ENCODE data around the gene SEC61A2.
"Not testable (repeated sequence)": the region's sequence is repeated elsewhere in the genome, so short reads cannot be mapped to it uniquely, and the experiment has no call there.

Gene SEC61A2

DNA sequence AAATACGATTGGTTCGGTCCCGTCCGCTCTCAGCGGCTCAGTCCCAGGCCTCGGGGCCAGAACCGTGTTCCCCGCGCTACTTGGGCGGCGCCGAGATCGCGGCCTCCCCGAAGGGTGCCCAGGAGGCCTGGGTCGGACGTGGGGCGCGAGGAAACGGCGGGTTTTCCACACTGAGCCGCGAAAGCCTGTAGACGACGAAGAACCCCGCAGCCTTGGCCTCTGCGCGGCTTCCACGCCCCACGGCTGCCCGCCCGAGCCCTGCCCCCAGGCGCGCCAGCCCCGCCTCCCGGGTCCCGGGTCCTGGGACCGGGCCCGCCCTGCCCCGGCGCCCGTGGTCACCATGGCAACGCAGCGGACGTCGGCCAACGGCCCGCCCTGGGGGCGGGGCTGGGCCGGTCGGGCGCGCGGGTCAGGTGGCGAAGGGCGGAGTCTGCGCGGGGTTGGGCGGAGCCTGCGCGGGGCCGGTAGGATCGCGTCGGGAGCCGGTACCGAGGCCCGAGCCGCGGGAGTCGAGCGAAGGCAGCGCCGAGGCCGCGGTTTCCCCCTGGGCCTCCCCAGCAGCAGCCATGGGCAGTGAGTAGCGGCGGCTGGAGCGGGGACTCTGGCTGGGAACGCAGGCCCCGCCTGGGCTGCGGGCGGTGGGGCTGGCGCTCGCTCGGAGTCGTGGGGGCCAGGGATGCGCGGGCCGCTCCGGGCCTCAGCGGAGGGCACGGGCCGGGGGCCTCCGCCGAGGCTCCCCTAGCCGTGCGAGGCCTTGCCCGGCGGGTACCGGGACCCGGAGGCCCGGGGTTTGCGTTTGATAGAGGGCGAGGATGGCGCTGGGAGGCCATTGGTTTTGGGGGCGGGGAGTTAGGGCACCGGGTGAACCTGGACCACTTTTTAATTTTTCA lies at the start of gene SEC61A2:
Gene SEC61A2, plus strand, starts transcription at position 456 of the 890 bp plus-strand sequence. Its CDS starts 111 bp downstream, at position 567.
- DNase-seq (ENCODE audit: low read depth, low spot score): peak; percentile 85
- TF ChIP-seq, protein P1, sequence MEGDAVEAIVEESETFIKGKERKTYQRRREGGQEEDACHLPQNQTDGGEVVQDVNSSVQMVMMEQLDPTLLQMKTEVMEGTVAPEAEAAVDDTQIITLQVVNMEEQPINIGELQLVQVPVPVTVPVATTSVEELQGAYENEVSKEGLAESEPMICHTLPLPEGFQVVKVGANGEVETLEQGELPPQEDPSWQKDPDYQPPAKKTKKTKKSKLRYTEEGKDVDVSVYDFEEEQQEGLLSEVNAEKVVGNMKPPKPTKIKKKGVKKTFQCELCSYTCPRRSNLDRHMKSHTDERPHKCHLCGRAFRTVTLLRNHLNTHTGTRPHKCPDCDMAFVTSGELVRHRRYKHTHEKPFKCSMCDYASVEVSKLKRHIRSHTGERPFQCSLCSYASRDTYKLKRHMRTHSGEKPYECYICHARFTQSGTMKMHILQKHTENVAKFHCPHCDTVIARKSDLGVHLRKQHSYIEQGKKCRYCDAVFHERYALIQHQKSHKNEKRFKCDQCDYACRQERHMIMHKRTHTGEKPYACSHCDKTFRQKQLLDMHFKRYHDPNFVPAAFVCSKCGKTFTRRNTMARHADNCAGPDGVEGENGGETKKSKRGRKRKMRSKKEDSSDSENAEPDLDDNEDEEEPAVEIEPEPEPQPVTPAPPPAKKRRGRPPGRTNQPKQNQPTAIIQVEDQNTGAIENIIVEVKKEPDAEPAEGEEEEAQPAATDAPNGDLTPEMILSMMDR (IDR thresholded peaks at IDR 0.05; ENCODE audit: low read depth, low read length): no peak
- H3K4me3 ChIP-seq (ENCODE audit: low read depth, low read length): peak within 1 kb of the TSS; percentile 76
- in situ Hi-C loops (cut with HindIII; ENCODE audit: low sequenced_read_pairs): no loop called here

DNA sequence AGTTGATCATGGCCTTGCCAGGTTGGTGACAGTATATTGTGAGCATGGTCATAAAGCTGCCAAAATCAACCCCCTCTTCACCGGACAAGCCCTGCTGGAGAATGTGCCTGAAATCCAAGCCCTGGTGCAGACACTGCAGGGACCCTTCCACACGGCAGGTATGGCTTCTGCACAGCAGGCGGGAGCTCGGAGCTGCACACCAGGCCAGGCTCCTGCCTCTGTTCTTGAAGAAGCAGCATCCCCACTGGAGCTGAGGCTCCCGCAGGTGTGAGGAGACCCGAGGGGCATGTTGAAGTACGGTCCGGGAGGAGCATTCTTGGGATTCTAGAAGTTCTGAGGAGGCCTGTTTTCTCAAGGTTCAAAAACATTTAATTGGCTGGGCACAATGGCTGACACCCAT lies 48.0 kb upstream of the SEC61A2 start:
- DNase-seq (ENCODE audit: low read depth, low spot score): no peak
- H3K4me3 ChIP-seq (ENCODE audit: low read depth, low read length): no peak overlapping the region
- in situ Hi-C loops (cut with HindIII; ENCODE audit: low sequenced_read_pairs): no loop called here
- TF ChIP-seq, protein P1 (IDR thresholded peaks at IDR 0.05; ENCODE audit: low read depth, low read length): no peak

DNA sequence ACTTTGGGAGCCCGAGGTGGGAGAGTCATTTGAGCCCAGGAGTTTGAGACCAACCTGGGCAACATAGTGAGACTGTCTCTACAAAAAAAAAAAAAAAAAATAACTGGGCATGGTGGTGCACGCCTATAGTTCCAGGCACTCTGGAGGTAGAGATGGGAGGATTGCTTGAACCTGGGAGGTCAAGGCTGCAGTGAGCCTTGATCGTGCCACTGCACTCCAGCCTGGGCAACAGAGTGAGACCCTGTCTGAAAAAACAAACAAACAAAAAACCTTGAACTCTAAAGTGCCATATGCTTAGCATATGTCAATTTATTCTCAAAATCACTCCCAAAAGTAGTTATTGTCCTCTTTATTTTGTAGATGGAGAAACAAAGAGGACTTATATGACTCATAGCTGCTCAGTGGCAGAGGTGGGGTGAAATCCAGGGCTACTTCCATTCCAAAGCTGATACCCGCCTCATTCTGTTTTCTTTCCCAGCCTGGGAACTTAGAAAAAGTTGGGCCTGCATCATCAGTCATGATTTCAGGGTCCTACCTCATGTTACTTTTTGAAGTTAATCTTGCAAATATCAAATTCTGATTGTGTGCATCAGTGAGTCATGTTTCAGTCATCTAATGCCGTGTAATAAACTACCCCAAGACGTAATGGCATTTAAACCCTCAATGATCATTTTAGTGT lies 47.5 kb upstream of the SEC61A2 start:
- DNase-seq (ENCODE audit: low read depth, low spot score): peak; percentile 59
- TF ChIP-seq, protein P1 (IDR thresholded peaks at IDR 0.05; ENCODE audit: low read depth, low read length): no peak
- in situ Hi-C loops (cut with HindIII; ENCODE audit: low sequenced_read_pairs): no loop called here
- H3K4me3 ChIP-seq (ENCODE audit: low read depth, low read length): no peak overlapping the region

DNA sequence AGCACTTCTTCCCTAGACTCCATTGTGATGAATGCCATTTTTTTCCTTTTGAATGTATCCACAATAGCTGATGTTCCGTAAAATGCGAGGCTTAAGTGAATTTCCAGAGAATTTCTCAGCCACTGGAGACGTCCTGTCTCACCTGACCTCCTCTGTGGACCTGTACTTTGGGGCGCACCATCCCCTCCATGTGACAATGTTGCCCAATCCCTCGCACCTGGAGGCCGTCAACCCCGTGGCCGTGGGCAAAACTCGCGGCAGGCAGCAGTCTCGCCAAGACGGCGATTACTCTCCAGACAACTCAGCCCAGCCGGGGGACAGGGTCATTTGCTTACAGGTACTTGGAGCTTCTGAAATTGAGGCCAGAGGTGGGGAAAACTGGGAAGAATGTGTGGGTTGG lies 40.6 kb upstream of the SEC61A2 start:
- in situ Hi-C loops (cut with HindIII; ENCODE audit: low sequenced_read_pairs): no loop called here
- no peak for DNase-seq (ENCODE audit: low read depth, low spot score)
- H3K4me3 ChIP-seq (ENCODE audit: low read depth, low read length): no peak overlapping the region
- TF ChIP-seq, protein P1 (IDR thresholded peaks at IDR 0.05; ENCODE audit: low read depth, low read length): no peak

DNA sequence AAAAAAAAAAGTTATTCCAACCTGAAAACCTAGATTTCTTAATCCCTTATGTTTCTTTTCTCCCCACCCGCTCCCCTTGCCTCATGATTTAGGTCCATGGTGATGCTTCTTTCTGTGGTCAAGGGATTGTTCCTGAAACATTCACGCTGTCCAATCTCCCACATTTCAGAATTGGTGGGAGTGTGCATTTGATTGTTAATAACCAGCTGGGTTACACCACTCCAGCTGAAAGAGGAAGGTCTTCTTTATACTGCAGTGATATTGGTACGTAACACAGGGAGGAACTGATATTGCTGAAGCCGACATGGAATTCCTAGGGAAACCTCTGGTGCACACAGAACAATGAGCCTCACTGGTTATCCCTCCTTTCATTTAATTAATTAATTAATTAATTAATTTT lies 38.1 kb upstream of the SEC61A2 start:
- DNase-seq (ENCODE audit: low read depth, low spot score): no peak
- in situ Hi-C loops (cut with HindIII; ENCODE audit: low sequenced_read_pairs): no loop called here
- TF ChIP-seq, protein P1 (IDR thresholded peaks at IDR 0.05; ENCODE audit: low read depth, low read length): no peak
- H3K4me3 ChIP-seq (ENCODE audit: low read depth, low read length): no peak overlapping the region

DNA sequence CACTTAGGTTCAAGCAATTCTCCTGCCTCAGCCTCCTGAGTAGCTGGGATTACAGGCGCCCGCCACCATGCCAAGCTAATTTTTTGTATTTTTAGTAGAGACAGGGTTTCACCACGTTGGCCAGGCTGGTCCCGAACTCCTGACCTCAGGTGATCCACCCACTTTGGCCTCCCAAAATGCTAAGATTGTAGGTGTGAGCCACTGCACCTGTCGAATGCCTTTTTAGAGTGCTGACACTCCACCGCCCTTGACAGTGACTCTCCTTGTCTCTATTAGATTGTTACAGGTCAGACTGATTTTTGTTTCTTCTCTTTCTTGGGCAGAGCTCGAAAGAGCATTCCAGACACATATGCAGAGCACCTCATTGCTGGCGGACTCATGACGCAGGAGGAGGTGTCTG lies 32.1 kb upstream of the SEC61A2 start:
- in situ Hi-C loops (cut with HindIII; ENCODE audit: low sequenced_read_pairs); H3K4me3 ChIP-seq (ENCODE audit: low read depth, low read length); DNase-seq (ENCODE audit: low read depth, low spot score): not testable (repeated sequence)

DNA sequence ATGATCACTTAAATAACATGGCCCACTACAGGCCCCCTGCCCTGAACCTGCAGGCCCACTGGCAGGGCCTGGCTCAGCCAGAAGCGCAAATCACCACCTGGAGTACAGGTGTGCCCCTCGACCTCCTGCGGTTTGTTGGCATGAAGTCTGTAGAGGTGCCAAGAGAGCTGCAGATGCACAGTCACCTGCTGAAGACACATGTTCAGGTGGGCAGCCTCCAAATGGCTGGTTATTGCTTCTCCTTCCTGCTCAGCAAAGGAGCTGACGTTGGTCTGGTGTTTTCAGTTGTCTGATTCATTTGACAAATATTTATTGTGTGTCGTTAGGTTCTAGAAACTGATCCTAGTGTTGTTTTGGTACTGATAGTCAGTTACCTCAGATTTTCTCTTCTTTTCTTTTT lies 31.7 kb upstream of the SEC61A2 start:
- no peak overlapping the region for H3K4me3 ChIP-seq (ENCODE audit: low read depth, low read length)
- in situ Hi-C loops (cut with HindIII; ENCODE audit: low sequenced_read_pairs): no loop called here
- TF ChIP-seq, protein P1 (IDR thresholded peaks at IDR 0.05; ENCODE audit: low read depth, low read length): no peak
- no peak for DNase-seq (ENCODE audit: low read depth, low spot score)

Measured in astrocyte of the spinal cord (primary cell).